OCI-LY7 (cell line): ENCODE data around the gene PES1. TPM values are rescaled to one million over a fixed set of nuclear protein-coding genes. Genes with fewer than 3 reads are reported as not detected.

Experiments used
- BruUV-seq: library from RNA; stranded (reverse); fragments of 400-500 nt; replicated peaks from 2 replicates; lab custom pipeline; 2021; lab: Mats Ljungman, UMichigan
- CTCF ChIA-PET: fragments of 300-600 bp; sonication (Branson Sonifier 250); formaldehyde crosslinking; loops from one replicate; lab custom pipeline; 2022; ENCODE audit warnings: antibody characterized with exemption; ENCODE audit not compliant: unreplicated experiment; lab: Charles Lee
- POLR2A ChIA-PET: fragments of 300-600 bp; sonication (Branson Sonifier 250); formaldehyde crosslinking; loops from one replicate; lab custom pipeline; 2022; ENCODE audit warnings: antibody characterized with exemption; lab: Charles Lee
- DNase-seq: peaks from one replicate; pipeline ENCODE4 v3.0.0-alpha.2; 2015; ENCODE audit warnings: low spot score
- H2AFZ ChIP-seq: fragments of 200-600 bp; sonication (generic), shearing (Covaris generic); 2 replicates; pipeline ENCODE4 v1.6.1; 2014; ENCODE audit warnings: mild to moderate bottlenecking, antibody characterized with exemption, low read length, moderate library complexity
- H3K27ac ChIP-seq: fragments of 200-600 bp; sonication (generic); 2 replicates; pipeline ENCODE4 v1.5.1; 2014; ENCODE audit warnings: mixed run types, low read depth, mild to moderate bottlenecking, moderate library complexity, low read length, inconsistent platforms; ENCODE audit not compliant: poor library complexity, severe bottlenecking
- H3K36me3 ChIP-seq: fragments of 200-600 bp; sonication (generic); 2 replicates; pipeline ENCODE4 v1.6.1; 2014; ENCODE audit warnings: mild to moderate bottlenecking, antibody characterized with exemption, low read length, moderate library complexity, mixed read lengths; ENCODE audit not compliant: insufficient read depth
- H3K4me1 ChIP-seq: fragments of 200-600 bp; sonication (generic); 2 replicates; pipeline ENCODE4 v1.5.1; 2014; ENCODE audit warnings: mild to moderate bottlenecking, low read length; ENCODE audit not compliant: insufficient read depth, poor library complexity, severe bottlenecking
- H3K4me2 ChIP-seq: fragments of 200-600 bp; sonication (generic); 2 replicates; pipeline ENCODE4 v1.6.1; 2014; ENCODE audit warnings: mild to moderate bottlenecking, low read length
- H3K4me3 ChIP-seq: fragments of 200-600 bp; sonication (generic); 2 replicates; pipeline ENCODE4 v1.5.1; 2014; ENCODE audit warnings: mild to moderate bottlenecking, low read depth, low read length; ENCODE audit not compliant: poor library complexity, severe bottlenecking
- H3K79me2 ChIP-seq: fragments of 200-600 bp; sonication (generic); 2 replicates; pipeline ENCODE4 v1.6.1; 2016; ENCODE audit warnings: low read depth, mild to moderate bottlenecking, low read length, moderate library complexity, mixed read lengths; ENCODE audit not compliant: insufficient read depth
- H3K9me2 ChIP-seq: fragments of 200-600 bp; sonication (generic); 2 replicates; pipeline ENCODE4 v1.6.1; 2016; ENCODE audit warnings: mild to moderate bottlenecking, low read length, mixed read lengths; ENCODE audit not compliant: insufficient read depth
- H3K9me3 ChIP-seq: fragments of 200-600 bp; sonication (generic); 2 replicates; pipeline ENCODE4 v1.6.1; 2014; ENCODE audit warnings: mild to moderate bottlenecking, mixed run types, low read length, mixed read lengths
- H4K20me1 ChIP-seq: fragments of 200-600 bp; sonication (generic); 2 replicates; pipeline ENCODE4 v1.6.1; 2014; ENCODE audit warnings: mild to moderate bottlenecking, antibody characterized with exemption, low read length, moderate library complexity, mixed read lengths; ENCODE audit not compliant: insufficient read depth
- EZH2phosphoT487 ChIP-seq: fragments of 200-600 bp; sonication (generic); IDR thresholded peaks from 2 replicates; pipeline ENCODE4 v1.6.1; 2018; ENCODE audit warnings: low read depth, borderline replicate concordance, mild to moderate bottlenecking, mixed run types, antibody characterized with exemption, low read length, moderate library complexity, mixed read lengths
- intact Hi-C: fragments of 100-400 bp; cut with micrococcal nuclease; formaldehyde crosslinking; loops from one replicate; pipeline ENCODE4 v1.10.0; 2022; ENCODE audit not compliant: unreplicated experiment
- total RNA-seq, 2 experiments: library from RNA; depleted of rRNA in 1 of 2; stranded (reverse); fragments of >200 nt in 1 of 2; shearing (Covaris generic) in 1 of 2; gene quantifications; 2 replicates each; pipeline ENCODE4 v1.2.3, GENCODE V29; 2014 to 2022
- TF ChIP-seq, protein P1 (sequence below): fragments of 200-600 bp; sonication (generic); conservative IDR thresholded peaks from 2 replicates; pipeline ENCODE4 v1.5.1; 2014; ENCODE audit warnings: mild to moderate bottlenecking, antibody characterized with exemption, low read length, moderate library complexity, mixed read lengths

The PES1 gene
- total RNA-seq, 2 experiments from 2014 or later = 78.2 to 107 TPM

DNA sequence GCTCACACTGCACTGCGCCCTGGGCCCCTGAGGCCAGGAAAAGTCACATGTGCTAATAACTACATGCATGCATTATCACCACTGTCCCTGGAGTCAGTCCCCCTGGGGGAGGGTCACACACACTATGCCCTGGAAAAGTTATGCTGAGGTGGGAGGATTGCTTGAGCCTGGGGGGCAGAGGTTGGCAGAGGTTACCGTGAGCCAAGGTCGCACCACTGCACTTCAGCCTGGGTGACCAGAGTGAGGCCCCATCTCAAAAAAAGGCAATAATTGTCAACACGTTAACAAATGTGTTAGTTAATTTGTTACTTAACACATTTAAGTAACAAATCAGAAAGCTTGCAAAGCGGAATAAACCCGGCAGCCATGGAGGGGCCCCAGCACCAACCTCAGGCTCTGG, 31.8 kb downstream of the PES1 start:
- H3K9me3 ChIP-seq = no peaks in the 10 kb centered on the region
- no peaks in the 10 kb centered on the region for H3K9me2 ChIP-seq
- no peak overlapping the region for H2AFZ ChIP-seq
- POLR2A ChIA-PET = no interaction called here
- H3K4me1 ChIP-seq = no peaks in the 10 kb centered on the region
- intact Hi-C loops = no loop called here
- H3K27ac ChIP-seq = no peak overlapping the region
- TF ChIP-seq EZH2phosphoT487 = no peak
- TF ChIP-seq, protein P1, sequence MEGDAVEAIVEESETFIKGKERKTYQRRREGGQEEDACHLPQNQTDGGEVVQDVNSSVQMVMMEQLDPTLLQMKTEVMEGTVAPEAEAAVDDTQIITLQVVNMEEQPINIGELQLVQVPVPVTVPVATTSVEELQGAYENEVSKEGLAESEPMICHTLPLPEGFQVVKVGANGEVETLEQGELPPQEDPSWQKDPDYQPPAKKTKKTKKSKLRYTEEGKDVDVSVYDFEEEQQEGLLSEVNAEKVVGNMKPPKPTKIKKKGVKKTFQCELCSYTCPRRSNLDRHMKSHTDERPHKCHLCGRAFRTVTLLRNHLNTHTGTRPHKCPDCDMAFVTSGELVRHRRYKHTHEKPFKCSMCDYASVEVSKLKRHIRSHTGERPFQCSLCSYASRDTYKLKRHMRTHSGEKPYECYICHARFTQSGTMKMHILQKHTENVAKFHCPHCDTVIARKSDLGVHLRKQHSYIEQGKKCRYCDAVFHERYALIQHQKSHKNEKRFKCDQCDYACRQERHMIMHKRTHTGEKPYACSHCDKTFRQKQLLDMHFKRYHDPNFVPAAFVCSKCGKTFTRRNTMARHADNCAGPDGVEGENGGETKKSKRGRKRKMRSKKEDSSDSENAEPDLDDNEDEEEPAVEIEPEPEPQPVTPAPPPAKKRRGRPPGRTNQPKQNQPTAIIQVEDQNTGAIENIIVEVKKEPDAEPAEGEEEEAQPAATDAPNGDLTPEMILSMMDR = no peak
- H3K4me3 ChIP-seq = no peak overlapping the region
- BruUV-seq = no TSS peak
- DNase-seq = no peak
- H3K36me3 ChIP-seq = no peaks in the 10 kb centered on the region
- no peak overlapping the region for H3K4me2 ChIP-seq
- H4K20me1 ChIP-seq = no peaks in the 10 kb centered on the region
- H3K79me2 ChIP-seq = no peaks in the 10 kb centered on the region
- CTCF ChIA-PET = no interaction called here

DNA sequence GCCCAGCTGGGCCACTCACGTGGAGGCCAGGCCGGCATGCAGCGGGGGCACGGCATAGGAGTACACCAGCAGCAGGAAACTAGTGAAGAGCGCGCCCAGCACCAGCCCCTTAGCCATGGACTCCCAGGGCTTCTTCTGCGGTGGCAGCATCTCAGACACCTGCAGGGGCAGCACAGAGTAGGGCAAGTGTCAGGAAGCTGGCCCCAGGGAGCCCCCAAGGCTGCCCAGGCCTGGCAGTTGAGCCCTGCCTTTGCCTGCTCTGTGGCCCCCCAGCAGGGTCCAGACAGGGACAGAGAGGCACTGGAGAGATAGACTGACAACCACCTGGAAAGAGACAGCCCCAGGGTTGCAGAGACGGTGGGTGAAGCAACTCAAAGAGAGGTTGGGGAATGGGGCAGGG, 34.5 kb downstream of the PES1 start:
- Histone ChIP-seq H4K20me1 (no peaks in the 10 kb centered on the region), H3K36me3 (no peaks in the 10 kb centered on the region), H3K4me2 (no peak overlapping the region), H3K4me1 (no peaks in the 10 kb centered on the region), H3K27ac (no peak overlapping the region), H3K9me2 (no peaks in the 10 kb centered on the region), H3K79me2 (no peaks in the 10 kb centered on the region), H2AFZ (no peak overlapping the region), H3K9me3 (no peaks in the 10 kb centered on the region), H3K4me3 (no peak overlapping the region)
- POLR2A ChIA-PET = no interaction called here
- intact Hi-C loops = no loop called here
- DNase-seq = no peak
- no TSS peak for BruUV-seq
- TF ChIP-seq, protein P1 = no peak
- CTCF ChIA-PET = no interaction called here

DNA sequence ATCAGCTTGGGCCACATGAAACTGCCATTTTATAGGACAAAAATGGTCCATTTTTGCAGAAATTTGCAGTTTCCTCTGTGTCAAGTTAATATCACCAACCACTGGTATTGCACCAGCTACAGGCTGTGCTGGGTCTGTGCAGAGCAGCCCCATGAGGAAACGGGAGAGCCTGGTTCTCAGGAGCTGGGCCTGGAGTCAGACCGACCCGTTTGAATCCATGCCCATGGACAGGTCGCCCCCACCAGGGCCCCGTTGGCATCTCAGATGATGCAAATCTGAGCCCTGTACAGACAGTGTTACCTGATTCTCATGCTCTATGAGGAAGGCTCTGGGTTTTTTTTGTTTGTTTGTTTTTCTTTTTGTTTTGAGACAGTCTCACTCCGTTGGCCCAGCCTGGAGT, 35.3 kb downstream of the PES1 start:
- intact Hi-C loops = no loop called here
- no peak for DNase-seq
- CTCF ChIA-PET = no interaction called here

More for the DNA sequence above, 35.3 kb downstream of the PES1 start:
- Histone ChIP-seq H3K79me2 (no peaks in the 10 kb centered on the region), H4K20me1 (no peaks in the 10 kb centered on the region), H3K9me2 (no peaks in the 10 kb centered on the region), H3K4me3 (no peak overlapping the region), H2AFZ (no peak overlapping the region), H3K27ac (no peak overlapping the region), H3K4me1 (no peaks in the 10 kb centered on the region), H3K36me3 (no peaks in the 10 kb centered on the region), H3K9me3 (no peaks in the 10 kb centered on the region), H3K4me2 (no peak overlapping the region)
- POLR2A ChIA-PET = no interaction called here
- no peak for TF ChIP-seq EZH2phosphoT487
- TF ChIP-seq, protein P1 = 0 out of 2 replicates have a peak, but pooled peaks have one; percentile 27
- no TSS peak for BruUV-seq
